Spleen (tissue), 11 donors: ENCODE measurements around the gene SPRY1. TPM values are rescaled to one million over a fixed set of nuclear protein-coding genes. Genes with fewer than 3 reads are reported as not detected.

ENCODE experiments used
- DNase-seq: peaks from one replicate; pipeline ENCODE4 v3.0.0-alpha.2; 2020
- H3K27ac ChIP-seq, 8 donors: fragments of 200-600 bp; sonication (generic) in 7 of 8; 1 replicate in 4 of 8; 2 replicates in 4 of 8; pipeline versions ENCODE4 v1.5.0 to v1.8.0; 2016 to 2021; ENCODE audit warnings: inconsistent platforms in 4 of 8, mild to moderate bottlenecking in 4 of 8, moderate library complexity in 1 of 8
- H3K27me3 ChIP-seq, 7 donors: fragments of 200-600 bp; sonication (generic) in 6 of 7; replicated peaks in 1 of 7; 1 replicate in 4 of 7; 2 replicates in 3 of 7; pipeline versions ENCODE4 v1.5.0 to v1.8.0; 2016 to 2021; ENCODE audit warnings: inconsistent platforms in 3 of 7, mild to moderate bottlenecking in 1 of 7
- H3K36me3 ChIP-seq, 6 donors: fragments of 200-600 bp; sonication (generic) in 5 of 6; 1 replicate in 4 of 6; 2 replicates in 2 of 6; pipeline versions ENCODE4 v1.5.0 to v1.8.0; 2016 to 2021; ENCODE audit warnings: inconsistent platforms in 2 of 6
- H3K4me1 ChIP-seq, 6 donors: fragments of 200-600 bp; sonication (generic) in 5 of 6; 1 replicate in 3 of 6; 2 replicates in 3 of 6; pipeline versions ENCODE4 v1.5.0 to v1.8.0; 2016 to 2021; ENCODE audit warnings: inconsistent platforms in 3 of 6
- H3K4me3 ChIP-seq, 8 donors: fragments of 200-600 bp; sonication (generic) in 7 of 8; 1 replicate in 4 of 8; 2 replicates in 4 of 8; pipeline versions ENCODE4 v1.5.0 to v1.8.0; 2016 to 2021; ENCODE audit warnings: inconsistent platforms in 4 of 8, mild to moderate bottlenecking in 4 of 8, moderate library complexity in 2 of 8
- H3K9me3 ChIP-seq, 8 donors: fragments of 200-600 bp; sonication (generic) in 7 of 8; 1 replicate in 4 of 8; 2 replicates in 4 of 8; pipeline versions ENCODE4 v1.5.0 to v1.8.0; 2016 to 2021; ENCODE audit warnings: inconsistent platforms in 4 of 8
- POLR2A ChIP-seq, 3 donors: fragments of 450-650 bp; IDR thresholded peaks; one replicate each; pipeline ENCODE4 v1.5.1; 2017; ENCODE audit warnings: antibody characterized with exemption in 3 of 3, mild to moderate bottlenecking in 1 of 3
- POLR2AphosphoS5 ChIP-seq, 3 donors: sonication (generic); formaldehyde crosslinking; IDR thresholded peaks; one replicate each; pipeline ENCODE4 v1.5.1; 2017; ENCODE audit warnings: antibody characterized with exemption in 3 of 3
- WGBS, 5 donors: extraction: QIAGEN DNeasy Blood & Tissue Kit in 3 of 5; methylation state at CpG; one replicate each; pipeline versions ENCODE4 v1.1.5 to v1.1.7; 2013 to 2018; 5-methylcytosine and 5-hydroxymethylcytosine counted together
- intact Hi-C: fragments of 100-400 bp; cut with DNase I; formaldehyde crosslinking; loops from one replicate; pipeline ENCODE4 v1.15.0; 2023; ENCODE audit warnings: low total_unique reads
- polyA plus RNA-seq, 3 donors: library from polyadenylated mRNA; stranded (reverse); fragments of 200-250 nt; gene quantifications; one replicate each; pipeline ENCODE4 v1.2.1, GENCODE V29; 2013
- total RNA-seq, 7 donors: library from RNA; depleted of rRNA in 3 of 7; stranded (reverse); fragments of >200 nt in 3 of 7; fragmentation: NEBNext Ultra II Directional in 4 of 7; extraction: Animal tissue kit (Norgen Biotek cat#: 25700) in 4 of 7; gene quantifications; one replicate each; pipeline versions ENCODE4 v1.1.0 to v1.2.1, GENCODE V29; 2016 to 2021
- TF ChIP-seq, protein P1 (sequence below), 11 experiments: fragments of 200-600 bp in 7 of 11; fragments of 450-650 bp in 4 of 11; sonication (generic) in 4 of 11; IDR thresholded peaks in 8 of 11; conservative IDR thresholded peaks in 3 of 11; 1 replicate in 7 of 11; 2 replicates in 4 of 11; pipeline versions ENCODE4 v1.4.0 to v1.8.0; 2016 to 2021; ENCODE audit warnings: antibody characterized with exemption in 11 of 11, inconsistent platforms in 4 of 11, mild to moderate bottlenecking in 1 of 11
- donor health status: healthy with polysubstance abuse.
- donor health status: DM: no; HTN: no; CAD: no; lungs with moderate emphysema.
- donor health status: DM: no; HTN: no; CAD: no.
- donor health status: Bipolar disorder and iron deficiency.
- donor health status: healthy.
- donor health status: DM: no; HTN: no; CAD: no.
- donor health status: DM: yes; HTN: yes; CAD: no.

The SPRY1 gene
- total and polyA plus RNA-seq, 10 donors: 7.2 to 71.3 (median 30.6) TPM

DNA sequence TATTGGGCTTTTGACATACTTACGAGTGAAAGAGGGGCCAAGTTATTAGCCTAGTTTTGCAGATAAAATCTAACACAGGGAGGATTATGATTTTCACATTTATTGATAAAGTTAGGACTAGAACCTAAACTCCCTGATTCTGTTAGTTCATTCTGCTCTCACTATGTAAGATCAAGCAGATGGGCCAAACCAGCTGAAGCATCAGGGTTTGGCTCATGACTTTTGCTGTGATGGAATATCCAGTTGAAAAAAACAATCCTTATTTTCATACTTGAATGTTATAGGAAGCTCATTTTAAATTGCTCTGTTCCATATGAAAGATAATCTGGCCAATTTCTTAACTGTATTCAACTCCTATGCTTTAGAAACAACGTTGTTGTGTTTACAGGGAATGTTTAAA is 21.2 kb downstream of the SPRY1 start:
- Histone ChIP-seq H3K4me1 (peaks cover 6 to 70% (median 29%) of the 10 kb centered on the region in 6 donors), H3K36me3 (no peaks in the 10 kb centered on the region), H3K27me3 (no peaks in the 10 kb centered on the region), H3K27ac (peak overlapping the region in 6 of 8 donors; percentile 47 to 66 (median 54)), H3K4me3 (no peak overlapping the region), H3K9me3 (no peaks in the 10 kb centered on the region)
- intact Hi-C loops: no loop called here
- DNase-seq: no peak
- WGBS, 5 donors: 41 to 68% (median 54%) methylated on average over 2 of the region's 2 CpGs
- no peak for TF ChIP-seq POLR2A (IDR thresholded peaks at IDR 0.05)
- TF ChIP-seq, protein P1, sequence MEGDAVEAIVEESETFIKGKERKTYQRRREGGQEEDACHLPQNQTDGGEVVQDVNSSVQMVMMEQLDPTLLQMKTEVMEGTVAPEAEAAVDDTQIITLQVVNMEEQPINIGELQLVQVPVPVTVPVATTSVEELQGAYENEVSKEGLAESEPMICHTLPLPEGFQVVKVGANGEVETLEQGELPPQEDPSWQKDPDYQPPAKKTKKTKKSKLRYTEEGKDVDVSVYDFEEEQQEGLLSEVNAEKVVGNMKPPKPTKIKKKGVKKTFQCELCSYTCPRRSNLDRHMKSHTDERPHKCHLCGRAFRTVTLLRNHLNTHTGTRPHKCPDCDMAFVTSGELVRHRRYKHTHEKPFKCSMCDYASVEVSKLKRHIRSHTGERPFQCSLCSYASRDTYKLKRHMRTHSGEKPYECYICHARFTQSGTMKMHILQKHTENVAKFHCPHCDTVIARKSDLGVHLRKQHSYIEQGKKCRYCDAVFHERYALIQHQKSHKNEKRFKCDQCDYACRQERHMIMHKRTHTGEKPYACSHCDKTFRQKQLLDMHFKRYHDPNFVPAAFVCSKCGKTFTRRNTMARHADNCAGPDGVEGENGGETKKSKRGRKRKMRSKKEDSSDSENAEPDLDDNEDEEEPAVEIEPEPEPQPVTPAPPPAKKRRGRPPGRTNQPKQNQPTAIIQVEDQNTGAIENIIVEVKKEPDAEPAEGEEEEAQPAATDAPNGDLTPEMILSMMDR (IDR thresholded peaks at IDR 0.05 in 8 of 11, conservative IDR thresholded peaks at IDR 0.05 in 3 of 11): no peak
- TF ChIP-seq POLR2AphosphoS5 (IDR thresholded peaks at IDR 0.05): no peak

DNA sequence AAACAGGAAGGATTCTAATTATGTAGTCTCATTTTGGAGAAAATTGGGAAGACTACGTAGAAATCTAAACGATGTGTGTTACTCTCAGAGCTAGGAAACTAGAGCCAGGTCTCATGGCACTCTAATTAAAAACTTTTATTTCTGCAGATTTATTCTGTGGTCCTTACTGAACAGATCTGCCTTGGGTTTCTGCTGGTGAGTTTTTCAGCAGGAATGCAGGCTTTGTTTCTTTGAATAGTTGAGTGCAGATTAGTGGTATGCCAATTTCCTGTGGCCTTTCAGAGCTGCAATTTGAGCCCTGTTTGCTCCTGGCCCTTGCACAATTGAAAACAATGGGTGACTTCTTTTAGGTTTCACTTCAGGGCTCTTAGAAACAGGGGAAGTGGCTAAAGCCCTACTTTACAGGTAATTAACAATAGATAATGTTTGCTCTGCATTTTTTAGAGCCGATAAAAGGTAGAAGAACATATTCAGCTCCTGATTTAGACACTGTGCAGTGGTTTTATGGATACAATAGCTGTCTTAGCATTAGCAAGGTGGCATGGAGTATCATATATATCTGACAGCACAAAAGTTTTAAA is 21.8 kb downstream of the SPRY1 start:
- Histone ChIP-seq H3K9me3 (no peaks in the 10 kb centered on the region), H3K4me3 (no peak overlapping the region), H3K36me3 (no peaks in the 10 kb centered on the region), H3K27ac (peak overlapping the region in 7 of 8 donors; percentile 47 to 66 (median 52)), H3K4me1 (peaks cover 6 to 66% (median 29%) of the 10 kb centered on the region in 6 donors), H3K27me3 (no peaks in the 10 kb centered on the region)
- intact Hi-C loops: no loop called here
- TF ChIP-seq, protein P1 (IDR thresholded peaks at IDR 0.05 in 8 of 11, conservative IDR thresholded peaks at IDR 0.05 in 3 of 11): no peak
- TF ChIP-seq POLR2AphosphoS5 (IDR thresholded peaks at IDR 0.05): no peak
- TF ChIP-seq POLR2A (IDR thresholded peaks at IDR 0.05): no peak
- WGBS, 5 donors: 23 to 43% (median 27%) methylated on average over 3 of the region's 3 CpGs
- no peak for DNase-seq

DNA sequence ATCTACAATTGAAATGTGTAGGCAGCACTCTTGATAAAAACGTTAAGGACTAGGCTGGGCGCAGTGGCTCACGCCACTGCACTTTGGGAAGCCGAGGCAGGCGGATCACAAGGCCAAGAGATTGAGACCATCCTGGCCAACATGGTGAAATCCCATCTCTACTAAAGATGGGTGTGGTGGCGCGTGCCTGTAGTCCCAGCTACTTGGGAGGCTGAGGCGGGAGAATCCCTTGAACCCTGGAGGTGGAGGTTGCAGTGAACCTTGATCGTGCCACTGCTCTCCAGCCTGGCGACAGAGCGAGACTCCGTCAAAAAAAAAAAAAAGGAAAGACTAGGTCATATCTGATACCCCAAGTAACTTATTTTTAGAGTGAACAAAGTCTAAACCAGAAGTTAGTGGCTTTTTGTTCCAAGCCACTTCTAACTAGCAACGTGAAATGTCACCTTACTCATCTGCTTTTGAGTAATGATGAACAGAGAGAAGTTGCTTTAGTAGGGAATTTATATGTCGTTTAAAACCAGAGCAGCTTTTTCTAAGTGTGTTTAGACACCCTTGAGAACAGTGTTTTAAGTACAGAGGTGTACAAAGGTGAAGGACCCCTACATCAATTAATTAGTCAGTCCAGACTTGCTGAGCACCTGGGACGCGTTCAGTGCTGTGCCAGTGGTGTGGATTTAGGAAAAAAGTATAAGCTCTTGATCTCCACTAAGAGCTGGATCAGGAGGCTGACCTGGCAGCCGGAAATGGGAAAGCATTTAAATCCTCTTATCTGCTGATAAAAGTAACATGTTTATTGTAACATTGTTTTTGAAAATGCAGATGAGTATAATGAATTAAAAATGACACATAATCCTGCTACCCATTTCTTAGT is 23.5 kb downstream of the SPRY1 start:
- intact Hi-C loops: no loop called here
- Histone ChIP-seq H3K36me3 (no peaks in the 10 kb centered on the region), H3K4me1 (peaks cover 6 to 58% (median 29%) of the 10 kb centered on the region in 6 donors), H3K27ac (no peak overlapping the region), H3K9me3 (no peaks in the 10 kb centered on the region), H3K27me3 (no peaks in the 10 kb centered on the region), H3K4me3 (no peak overlapping the region)
- no peak for DNase-seq
- TF ChIP-seq POLR2AphosphoS5 (IDR thresholded peaks at IDR 0.05) (no peak), POLR2A (IDR thresholded peaks at IDR 0.05) (no peak)
- TF ChIP-seq, protein P1 (IDR thresholded peaks at IDR 0.05 in 8 of 11, conservative IDR thresholded peaks at IDR 0.05 in 3 of 11): no peak
- 76 to 83% (median 80%) methylated on average over 17 of the region's 17 CpGs for WGBS, 5 donors
